Stimulated activated CD4-positive, alpha-beta T cell treated with anti-CD3 and anti-CD28 coated beads, Interleukin-2, amount 100 ng/mL, for 24 hours (primary cell): ENCODE measurements around the gene SYNM.
A peak's percentile ranks its signal among the peaks of the same experiment; 100 is the strongest.

Experiments used
- DNase-seq, 2 donors: peaks; one replicate each; pipeline ENCODE4 v3.0.0-alpha.2; 2020

Gene SYNM

DNA sequence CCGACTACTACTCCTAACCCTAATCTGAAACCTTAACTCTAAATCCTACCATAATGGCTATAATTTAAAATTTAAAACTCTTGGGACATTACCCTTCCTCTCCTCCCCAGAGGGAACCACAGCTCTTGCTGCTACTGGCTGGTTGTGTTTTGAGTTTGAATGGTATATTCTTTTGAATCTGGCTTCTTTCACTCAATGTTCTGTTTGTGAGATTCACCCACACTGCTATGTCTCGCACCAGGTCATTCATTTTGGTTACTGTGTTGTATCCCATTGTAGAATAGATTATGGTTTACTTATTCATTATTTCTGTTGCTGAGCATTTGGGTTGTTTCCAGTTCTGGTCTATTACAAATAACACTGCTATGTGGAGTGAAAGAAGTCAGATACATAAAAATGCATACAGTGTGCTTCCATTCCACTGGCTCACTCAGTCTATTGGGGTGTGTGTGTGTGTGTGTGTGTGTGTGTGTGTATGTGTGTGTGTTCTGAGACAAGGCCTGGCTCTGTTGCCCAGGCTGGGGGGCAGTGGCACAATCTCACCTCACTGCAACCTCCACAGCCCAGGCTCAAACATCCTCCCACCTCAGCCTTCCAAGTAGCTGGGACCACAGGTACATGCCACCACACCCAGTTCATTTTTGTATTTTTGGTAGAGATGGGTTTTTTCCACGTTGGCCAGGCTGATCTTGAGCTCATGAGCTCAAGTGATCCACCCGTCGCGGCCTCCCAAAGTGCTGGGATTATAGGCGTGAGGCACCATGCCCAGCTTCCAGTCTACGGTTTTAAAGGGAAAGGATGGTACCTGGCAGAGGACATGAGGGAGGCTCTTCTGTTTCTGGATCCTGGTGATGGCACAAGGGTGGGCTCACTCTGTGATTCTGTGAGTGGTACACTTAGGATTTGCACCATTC, 19.2 kb upstream of the SYNM start:
- DNase-seq = no peak

DNA sequence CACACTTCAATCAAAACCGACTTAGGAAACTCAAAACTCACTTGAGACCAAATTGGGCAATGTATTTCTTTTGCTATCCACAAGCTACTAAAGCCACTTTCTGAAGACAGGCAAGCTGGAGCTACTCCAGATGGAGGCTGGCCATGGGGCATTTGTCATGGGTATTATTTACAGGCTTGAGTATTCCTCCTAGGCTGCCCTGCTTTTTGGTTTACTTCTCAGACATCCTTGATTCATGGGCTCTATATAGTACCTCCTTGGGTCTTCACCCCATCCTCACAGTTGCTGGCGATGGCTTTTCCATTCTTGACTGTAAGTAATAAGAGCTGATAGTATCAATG, 18.6 kb upstream of the SYNM start:
- no peak for DNase-seq

DNA sequence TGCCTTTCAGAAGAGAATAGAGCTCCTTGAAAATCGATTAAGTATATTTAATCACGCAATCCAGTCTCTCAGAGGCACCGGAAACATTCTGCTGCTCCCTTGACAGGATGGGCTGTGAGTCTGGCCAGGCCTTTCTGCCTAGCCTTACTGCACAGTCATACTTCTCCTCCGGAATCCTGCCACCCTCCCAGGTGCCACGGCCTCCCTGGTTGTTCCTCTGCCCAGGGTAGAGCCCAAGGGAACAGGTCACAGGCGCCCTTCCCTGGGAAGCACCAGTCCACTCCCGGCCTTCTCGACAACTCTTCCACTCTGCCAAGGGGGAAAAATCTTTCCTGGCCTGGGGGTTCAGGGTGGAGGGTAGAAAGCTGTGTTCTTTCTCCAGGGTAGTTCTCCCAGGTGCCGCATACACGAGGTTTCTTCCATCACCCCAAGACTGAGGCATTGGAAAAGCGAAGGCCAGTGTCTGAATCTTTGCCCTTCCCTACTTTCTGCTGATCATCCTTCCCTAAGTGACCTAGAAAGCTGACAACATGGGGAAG, 17.4 kb upstream of the SYNM start:
- no peak for DNase-seq

DNA sequence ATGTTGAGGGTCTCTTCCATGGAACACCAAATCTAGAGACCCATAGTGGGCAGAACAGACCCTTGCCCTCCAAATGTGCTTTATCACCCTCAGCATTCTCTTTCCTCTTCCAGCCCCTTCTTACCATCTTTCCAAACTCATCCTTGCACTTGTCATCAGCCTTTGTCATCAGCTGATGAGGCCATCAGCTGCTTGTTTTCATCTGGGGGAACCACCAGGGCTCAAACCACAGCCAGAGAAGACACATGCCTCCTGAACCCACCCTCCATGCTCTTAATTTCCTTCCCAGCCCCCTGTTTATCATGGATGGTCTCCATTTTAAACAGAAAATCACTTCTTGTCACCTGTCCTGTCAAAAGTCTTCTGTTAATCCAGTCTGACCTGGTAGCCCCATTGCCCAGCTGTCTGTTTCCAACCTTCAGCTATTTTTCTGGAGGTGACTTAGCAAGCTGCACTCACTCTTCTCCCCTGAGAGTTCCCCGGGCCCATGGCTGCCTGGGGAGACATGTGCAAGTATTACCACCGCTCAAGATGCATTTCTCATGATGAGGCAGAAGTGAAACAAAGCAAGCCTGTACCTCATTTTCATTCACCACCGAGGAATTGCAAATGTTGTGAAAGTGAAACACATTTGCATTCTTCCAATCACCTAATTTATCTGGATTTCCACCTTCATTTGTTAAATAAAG, 14.7 kb upstream of the SYNM start:
- DNase-seq = no peak

DNA sequence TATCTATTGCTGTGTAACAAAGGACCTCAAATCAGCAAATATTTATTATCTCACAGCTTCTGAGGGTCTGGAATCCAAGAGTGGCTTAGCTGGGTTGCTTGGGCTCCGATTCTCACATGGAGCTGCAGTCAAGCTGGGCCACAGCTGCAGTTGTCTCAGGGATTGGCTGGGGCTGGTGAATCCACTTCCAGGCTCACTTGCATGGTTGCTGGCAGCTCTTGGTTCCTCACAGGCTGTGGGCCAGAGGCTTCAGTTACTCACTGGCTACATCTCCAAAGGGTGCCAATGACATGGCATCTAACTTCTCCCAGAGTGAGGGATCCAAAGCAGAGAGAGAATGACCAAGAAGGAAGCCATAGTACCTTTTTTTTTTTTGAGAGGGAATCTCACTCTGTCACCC, 13.9 kb upstream of the SYNM start:
- DNase-seq = no peak

DNA sequence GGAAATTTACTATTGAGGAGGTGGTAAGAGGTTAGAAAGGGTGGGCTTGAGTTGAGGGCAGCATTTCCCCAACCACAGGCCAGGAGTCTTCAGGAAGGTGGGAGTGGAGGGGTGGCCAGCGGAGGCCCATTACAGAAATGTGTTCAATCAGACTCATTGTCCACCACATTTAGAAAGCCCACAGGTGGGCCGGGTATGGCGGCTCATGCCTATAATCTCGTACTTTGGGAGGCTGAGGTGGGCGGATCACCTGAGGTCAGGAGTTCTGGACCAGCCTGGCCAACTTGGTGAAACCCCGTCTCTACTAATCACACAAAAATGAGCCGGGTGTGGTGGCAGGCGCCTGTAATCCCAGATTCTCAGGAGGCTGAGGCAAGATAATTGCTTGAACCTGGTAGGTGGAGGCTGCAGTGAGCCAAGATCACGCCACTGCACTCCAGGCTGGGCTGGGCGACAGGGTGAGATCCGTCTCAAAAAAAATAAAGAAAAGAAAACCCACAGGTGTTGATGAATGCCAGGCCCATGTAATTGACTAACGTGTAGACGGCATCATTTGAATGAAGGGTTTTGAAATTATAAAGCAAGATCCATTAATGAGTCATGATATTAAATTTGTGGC, 12.2 kb upstream of the SYNM start:
- DNase-seq = no peak

DNA sequence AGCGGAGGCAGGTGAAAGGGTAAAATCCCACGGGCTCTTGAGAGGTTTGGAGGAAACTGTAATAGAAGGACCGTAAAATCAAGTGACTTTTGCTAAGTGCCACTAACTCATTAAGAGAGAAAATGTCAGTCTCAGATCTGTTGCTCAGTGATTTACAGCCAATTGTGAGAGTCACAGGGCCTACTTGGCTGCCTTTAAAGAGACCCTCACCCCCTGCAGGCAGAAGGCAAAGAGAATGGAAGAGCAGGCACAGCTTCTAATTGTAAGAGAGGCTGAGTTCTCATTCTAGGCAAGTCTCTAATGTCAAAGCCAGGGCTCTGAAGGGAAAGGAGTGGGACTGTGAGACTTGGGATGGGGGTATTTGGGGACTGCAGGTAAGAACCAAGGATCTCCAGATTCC, 9.3 kb upstream of the SYNM start:
- no peak for DNase-seq

DNA sequence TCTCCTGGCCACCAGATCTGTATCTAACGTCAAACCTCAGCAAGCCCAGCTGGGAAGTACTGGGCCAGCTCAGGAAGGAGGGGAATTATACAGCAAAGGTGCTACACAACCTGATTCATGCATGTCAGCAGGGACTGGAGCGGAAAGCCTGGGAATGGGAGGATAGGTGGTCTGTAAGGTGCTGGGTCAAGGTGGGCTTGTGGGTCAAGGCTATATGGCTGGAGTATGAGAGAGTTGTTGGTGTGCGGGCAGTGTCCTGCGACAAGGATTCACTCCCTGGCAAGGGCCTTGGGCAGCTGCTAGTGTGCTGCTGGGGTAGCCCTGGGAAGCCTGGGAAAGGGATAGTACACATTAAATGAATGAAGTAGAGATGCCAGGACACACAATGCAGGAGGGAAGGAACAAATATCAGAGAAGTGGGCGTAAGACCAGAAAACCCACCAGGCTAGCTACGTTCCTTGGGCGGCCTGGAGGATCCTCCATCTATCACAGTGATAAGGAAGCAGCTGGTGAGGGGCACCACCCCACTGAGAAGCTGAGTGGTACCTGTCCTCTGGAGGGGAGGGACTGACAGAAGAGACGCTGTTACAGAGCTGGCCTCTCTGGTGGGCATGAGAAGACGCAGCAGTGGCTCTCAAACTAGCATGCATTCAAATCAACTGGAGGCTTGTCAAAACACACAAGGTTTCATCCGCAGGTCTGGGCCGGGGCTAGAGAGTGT, 8.5 kb upstream of the SYNM start:
- no peak for DNase-seq

DNA sequence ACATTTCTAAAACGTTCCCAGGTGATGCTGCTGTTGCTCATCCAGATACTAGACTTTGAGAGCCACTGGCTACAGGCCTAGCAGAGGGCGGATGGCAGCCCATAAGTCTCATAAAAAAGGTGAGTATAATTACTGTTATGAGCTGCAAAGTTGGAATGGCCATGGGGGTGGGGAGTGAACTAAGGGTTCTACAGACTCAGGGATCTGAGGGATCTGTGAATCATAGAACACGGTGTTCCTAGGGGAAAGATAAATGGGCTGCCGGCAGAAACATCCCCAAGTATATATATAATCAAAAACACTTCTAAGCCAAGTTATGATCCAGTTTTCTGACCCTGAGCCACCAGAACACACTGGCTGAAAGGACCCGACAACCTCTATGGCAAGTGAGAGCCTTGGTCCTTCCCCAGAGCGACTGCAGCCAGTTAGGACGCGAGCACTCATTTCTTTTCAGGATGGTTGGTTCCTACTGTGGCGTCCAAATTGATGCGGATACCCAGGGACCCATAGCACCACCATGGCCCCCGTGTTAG, 7.9 kb upstream of the SYNM start:
- DNase-seq = no peak

DNA sequence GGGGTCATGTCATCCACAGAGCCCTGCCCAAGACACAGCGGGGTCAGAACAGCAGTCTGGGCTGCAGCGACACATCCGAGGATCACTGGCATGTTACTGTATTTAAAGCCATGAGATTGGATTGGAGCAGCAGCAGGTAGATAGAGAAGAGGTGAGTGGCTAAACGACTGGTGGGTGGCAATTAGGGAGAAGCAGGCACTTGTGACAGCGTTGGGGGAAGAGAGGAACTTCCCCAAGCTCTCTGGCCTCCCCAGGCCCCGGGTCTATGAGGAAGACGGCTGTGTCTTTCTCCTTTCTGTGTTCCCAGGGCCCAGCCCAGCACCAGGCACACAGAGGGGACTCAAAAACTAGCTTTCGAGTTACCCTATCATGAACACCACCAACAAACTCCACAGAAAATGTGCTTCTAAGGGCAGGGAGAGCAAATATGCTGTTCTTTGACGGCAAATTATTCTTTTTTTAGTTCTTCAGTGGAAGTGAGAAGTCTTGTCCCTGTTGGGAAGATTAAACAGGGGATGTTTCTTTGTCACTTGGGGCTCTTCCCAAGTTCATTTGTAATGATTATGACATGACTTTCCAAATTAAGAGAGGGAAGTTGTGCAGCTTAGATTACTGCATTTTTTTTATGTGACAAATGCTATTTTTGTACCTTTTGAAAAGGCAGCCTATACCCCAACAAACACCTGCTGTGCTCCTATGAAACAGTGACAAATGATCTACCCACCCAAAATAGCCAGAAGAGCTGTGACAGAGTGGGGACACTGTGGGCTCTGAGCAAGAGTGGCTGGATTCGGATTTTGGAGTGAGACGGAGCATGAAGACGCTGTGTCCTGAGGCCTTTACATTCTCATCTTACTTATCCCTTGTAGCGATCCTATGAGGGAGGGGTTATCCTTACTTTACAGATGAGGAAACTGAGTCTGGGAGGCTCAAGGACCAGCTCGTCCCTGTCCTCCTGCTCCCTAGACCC, 7.2 kb upstream of the SYNM start:
- DNase-seq = no peak

DNA sequence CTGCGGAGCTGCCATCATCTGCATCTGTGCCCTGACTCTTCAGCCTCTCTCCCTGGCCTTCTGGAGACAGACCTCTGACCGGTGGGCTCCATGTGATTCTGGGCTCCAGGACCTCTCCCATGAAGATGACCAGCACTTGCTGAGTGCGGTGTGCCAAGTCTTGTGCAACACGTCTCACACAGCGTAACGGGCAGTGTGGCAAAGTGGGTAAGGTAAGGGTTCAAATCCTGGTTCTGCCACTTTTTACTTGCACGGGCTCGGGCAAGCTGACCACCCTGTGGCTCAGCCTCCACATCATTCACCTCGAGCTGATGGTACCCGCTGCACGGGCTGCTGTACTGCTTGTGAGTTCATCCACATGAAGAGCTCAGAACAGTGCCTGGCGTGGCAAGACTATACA, 6.5 kb upstream of the SYNM start:
- no peak for DNase-seq

DNA sequence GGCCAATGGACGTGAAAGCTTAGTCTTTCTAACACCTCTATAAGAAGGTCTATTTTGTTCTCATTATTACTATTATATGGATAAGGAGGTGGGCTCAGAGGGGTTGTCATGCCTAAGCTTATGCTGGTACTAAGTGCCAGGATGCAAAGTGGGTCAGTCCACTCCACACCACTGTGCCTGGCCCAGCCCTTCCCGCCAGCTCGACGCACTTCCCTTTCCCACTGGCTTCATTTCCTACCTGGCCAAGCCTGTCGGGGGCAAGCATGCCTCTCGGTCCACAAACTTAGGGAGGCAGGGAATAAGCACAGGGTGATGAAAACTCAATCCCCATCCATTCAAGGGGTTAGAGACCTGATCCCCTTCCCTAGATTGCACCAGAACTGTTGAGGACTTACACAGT, 5.9 kb upstream of the SYNM start:
- no peak for DNase-seq

DNA sequence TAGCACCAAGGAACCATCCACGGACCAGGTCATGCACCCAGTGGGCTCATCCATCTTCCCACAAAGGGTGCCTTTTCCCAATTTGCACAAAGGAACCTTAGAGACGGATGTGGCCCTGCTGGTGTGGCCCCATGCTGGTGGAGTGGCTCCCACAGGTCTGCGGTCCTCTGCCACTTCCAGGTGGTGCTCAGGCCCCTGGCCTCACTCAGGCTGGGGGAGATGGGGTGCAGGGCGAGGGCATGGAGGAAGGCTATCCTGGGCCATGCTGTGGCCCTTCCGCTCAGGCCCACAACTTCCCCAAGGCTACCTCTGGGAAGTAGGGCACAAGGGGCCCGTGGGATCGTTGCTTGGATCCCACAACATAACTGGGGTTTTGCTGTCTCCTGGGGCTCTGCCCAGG, 5.2 kb upstream of the SYNM start:
- no peak for DNase-seq

DNA sequence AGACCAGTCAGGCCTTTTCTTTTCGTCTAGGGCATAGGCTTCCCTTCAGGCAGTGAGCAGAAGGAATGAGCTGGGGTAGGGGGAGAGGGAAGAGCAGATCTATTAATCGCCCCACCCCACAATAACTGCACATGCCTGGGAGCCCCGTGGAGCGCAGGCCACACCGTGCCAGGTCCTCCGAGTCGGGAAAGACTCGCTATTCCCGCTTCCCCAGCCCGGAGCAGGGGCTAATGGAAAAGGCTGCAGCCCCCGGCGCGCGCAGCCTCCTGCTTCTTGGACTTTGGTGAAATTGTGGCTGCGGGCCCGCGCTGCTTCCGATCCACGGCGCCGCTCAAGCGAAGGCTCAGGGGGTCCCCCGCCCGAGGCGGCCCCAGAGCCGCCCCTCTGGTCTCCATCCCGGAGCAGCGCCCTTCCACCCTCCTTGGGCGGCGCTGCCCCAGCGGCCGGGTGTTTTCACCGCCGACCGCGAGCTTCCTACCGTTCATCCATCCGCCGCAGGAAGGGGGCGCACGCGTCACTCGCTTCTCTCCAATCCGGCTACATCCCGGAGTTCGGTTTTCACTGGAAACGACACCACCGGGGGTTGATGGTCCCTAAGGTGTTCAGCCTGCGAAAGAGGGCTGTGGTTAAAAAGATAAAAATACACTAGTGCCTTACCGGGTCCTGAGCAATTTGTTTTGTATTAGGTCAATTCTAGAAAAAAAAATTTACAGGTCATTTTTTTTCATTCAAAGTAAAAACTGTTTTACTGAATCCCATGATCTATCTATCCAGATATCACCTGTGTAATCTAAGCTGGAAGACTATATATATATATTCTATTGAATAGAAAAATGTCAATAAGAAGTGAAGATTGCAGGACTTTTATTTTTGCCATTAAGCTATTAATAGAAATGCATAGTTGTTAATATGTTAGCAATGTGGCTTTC, 4.4 kb upstream of the SYNM start:
- DNase-seq = peak; percentile 48 to 74

DNA sequence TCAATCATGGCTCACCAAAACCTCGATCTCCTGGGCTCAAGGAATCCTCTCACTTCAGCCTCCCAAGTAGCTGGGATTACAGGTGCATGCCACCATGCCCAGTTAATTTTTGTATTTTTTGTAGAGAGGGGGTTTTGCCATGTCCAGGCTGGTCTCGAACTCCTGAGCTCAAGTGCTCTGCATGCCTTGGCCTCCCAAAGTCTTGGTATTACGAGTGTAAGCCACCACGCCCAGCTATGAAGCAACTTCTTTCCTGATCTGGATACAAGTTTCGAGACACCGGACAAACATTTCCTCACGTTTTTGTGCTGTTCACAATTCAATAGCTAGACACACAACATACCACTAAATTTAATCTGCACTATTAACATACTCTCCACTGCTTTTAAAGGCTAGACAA, 3.4 kb upstream of the SYNM start:
- DNase-seq = no peak

DNA sequence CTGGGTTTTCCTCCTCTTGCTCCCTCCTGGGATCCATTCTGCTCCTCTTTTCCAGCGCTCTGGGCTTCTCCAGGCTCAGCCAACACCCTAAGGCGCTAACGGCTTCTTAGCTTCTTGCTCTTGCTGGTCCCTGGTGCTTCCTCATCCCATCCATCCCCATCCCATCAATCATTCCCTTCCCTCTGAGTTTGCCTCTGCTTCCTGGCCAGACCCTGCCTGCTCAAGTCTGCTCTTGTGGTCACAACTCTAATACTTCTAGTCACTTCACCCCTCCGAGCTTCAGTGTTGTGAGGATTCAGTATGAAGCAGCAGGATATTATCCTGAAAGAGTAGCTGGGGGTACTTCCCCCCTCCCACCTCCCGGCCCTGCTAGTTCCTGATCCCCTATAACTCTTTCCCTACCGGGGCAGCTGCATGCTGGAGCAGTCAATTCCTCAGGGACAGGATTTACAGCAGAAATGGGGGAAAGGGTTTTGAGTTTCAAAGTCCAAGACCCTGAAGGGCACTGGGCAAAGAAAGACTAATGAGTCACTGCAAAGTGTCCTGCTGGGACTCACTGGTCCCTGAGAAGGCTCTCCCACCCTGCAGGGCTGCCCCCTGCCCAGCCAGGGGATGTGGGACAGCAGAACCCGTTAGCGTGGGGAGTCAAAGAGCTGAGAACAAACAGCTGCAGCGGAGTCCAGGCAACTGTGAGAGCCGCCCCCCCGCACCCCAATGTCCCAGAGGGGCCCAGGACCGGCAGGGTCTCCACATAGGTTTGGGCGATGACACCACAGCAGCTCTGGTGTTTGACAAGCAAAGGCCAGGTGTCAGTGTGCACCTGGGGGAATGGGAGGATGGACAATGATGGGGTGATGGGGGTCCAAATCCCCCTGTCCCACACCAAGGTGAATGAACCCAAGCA, 2.3 kb upstream of the SYNM start:
- no peak for DNase-seq

DNA sequence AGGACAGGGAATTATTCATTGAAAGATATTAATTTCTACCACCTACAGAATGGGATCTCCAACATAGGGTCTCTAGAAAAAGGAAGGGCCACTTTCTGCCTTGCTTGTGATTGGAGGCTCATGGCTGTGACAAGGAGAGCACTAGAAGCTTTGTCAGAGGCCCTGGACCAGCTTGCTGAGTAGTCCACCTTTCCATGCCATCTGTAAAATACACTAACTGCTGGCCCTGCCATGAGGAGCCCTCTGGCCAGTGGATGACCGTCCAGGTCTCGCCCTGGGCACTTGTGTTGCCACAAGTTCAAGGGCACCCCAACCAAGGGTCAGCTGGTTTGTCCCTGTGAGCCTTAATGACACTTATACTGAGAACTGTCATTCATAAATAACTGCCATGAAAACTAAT, 1.6 kb upstream of the SYNM start:
- DNase-seq = no peak

DNA sequence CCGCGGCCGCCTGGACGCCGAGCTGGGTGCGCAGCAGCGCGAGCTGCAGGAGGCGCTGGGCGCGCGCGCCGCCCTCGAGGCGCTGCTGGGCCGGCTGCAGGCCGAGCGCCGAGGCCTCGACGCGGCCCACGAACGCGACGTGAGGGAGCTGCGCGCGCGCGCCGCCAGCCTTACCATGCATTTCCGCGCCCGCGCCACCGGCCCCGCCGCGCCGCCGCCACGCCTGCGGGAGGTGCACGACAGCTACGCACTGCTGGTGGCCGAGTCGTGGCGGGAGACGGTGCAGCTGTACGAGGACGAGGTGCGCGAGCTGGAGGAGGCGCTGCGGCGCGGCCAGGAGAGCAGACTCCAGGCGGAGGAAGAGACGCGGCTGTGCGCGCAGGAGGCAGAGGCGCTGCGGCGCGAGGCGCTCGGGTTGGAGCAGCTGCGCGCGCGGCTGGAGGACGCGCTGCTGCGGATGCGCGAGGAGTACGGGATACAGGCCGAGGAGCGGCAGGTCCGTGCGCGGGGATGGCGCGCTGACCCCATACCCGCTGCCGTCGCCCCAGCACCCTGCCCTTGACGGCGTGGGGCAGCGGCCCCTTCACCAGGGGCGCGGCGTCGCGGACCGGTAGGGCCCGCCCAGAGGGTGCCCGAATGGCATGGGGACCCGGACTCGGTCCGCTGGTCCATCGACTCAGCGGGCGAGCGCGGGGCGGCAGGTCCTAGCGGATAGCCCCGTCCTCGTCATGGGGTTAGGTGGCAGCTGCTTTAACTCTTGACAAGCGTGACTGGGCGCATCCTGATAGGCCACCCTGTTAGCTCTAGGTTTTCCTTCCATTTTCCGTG, 848 bp downstream of the SYNM start:
- DNase-seq = peak in 1 of 2 donors; percentile 53
